B cell (primary cell): ENCODE measurements around the gene C2orf92. TPM values are rescaled to one million over a fixed set of nuclear protein-coding genes. Genes with fewer than 3 reads are reported as not detected.

Experiments used
- ATAC-seq: fragments of 200-7000 bp; cut with Tn5 transposase; one replicate; pipeline ENCODE4 v1.10.0; 2021; ENCODE audit warnings: low read depth, mild to moderate bottlenecking, moderate number of reproducible peaks, moderate library complexity
- CTCF ChIA-PET: fragments of 350-600 bp; sonication (Branson Sonifier 250); formaldehyde crosslinking; loops from one replicate; lab custom pipeline; 2021; ENCODE audit warnings: antibody characterized with exemption, inconsistent platforms; lab: Charles Lee
- POLR2A ChIA-PET: fragments of 350-600 bp; sonication (Branson Sonifier 250); formaldehyde crosslinking; loops from one replicate; lab custom pipeline; 2021; ENCODE audit warnings: antibody characterized with exemption; lab: Charles Lee
- DNase-seq: peaks from one replicate; pipeline ENCODE4 v3.0.0; 2013
- H2AFZ ChIP-seq: 2 replicates; pipeline ENCODE4 v1.6.1; 2012; ENCODE audit warnings: mild to moderate bottlenecking, low read depth, low read length; ENCODE audit not compliant: insufficient read depth, poor library complexity, severe bottlenecking
- H3K27ac ChIP-seq, 2 donors: 1 replicate in 1 of 2; 2 replicates in 1 of 2; pipeline ENCODE4 v1.5.1; 2012 to 2013; ENCODE audit warnings: low read length in 2 of 2, mild to moderate bottlenecking in 2 of 2, moderate library complexity in 1 of 2
- H3K27me3 ChIP-seq, 4 experiments: fragments of 200-600 bp in 1 of 4; sonication (generic) in 1 of 4; replicated peaks in 1 of 4; 1 replicate in 2 of 4; 2 replicates in 2 of 4; pipeline versions ENCODE4 v1.6.1 to v1.7.0; 2013 to 2016; ENCODE audit warnings: low read length in 3 of 4, mild to moderate bottlenecking in 2 of 4, mixed read lengths in 1 of 4, moderate library complexity in 1 of 4; ENCODE audit not compliant: insufficient read depth in 4 of 4, control insufficient read depth in 3 of 4; ENCODE audit errors: control extremely low read depth in 1 of 4
- H3K36me3 ChIP-seq, 2 experiments: replicated peaks in 1 of 2; 1 replicate in 1 of 2; 2 replicates in 1 of 2; pipeline versions ENCODE4 v1.6.1 to v1.7.1; 2013; ENCODE audit warnings: low read length in 1 of 2; ENCODE audit not compliant: insufficient read depth in 2 of 2, control insufficient read depth in 1 of 2; ENCODE audit errors: control extremely low read depth in 1 of 2, extremely low read depth in 1 of 2
- H3K4me1 ChIP-seq, 2 donors: fragments of 200-600 bp in 1 of 2; sonication (generic) in 1 of 2; 1 replicate in 1 of 2; 2 replicates in 1 of 2; pipeline versions ENCODE4 v1.5.1 to v1.6.1; 2013 to 2017; ENCODE audit warnings: low read length in 2 of 2; ENCODE audit not compliant: control insufficient read depth in 2 of 2, insufficient read depth in 2 of 2
- H3K4me2 ChIP-seq: replicated peaks from 2 replicates; pipeline ENCODE3; 2012; ENCODE audit warnings: mild to moderate bottlenecking, low read depth, low read length; ENCODE audit not compliant: poor library complexity, severe bottlenecking
- H3K4me3 ChIP-seq, 5 experiments: fragments of 200-600 bp in 1 of 5; sonication (generic) in 1 of 5; 1 replicate in 3 of 5; 2 replicates in 2 of 5; pipeline versions ENCODE4 v1.5.1 to v1.7.0; 2011 to 2016; ENCODE audit warnings: low read length in 4 of 5, mild to moderate bottlenecking in 4 of 5, low read depth in 2 of 5, control low read depth in 1 of 5, moderate library complexity in 1 of 5; ENCODE audit not compliant: insufficient read depth in 1 of 5; ENCODE audit errors: control extremely low read depth in 1 of 5, extremely low read depth in 1 of 5
- H3K79me2 ChIP-seq: fragments of 200-600 bp; sonication (generic); one replicate; pipeline ENCODE4 v1.6.0; 2016; ENCODE audit warnings: low read length; ENCODE audit not compliant: control insufficient read depth, insufficient read depth
- H3K9ac ChIP-seq: fragments of 200-600 bp; sonication (generic); 2 replicates; pipeline ENCODE4 v1.6.1; 2017; ENCODE audit warnings: mild to moderate bottlenecking, low read length, moderate library complexity
- H3K9me3 ChIP-seq, 3 donors: one replicate each; pipeline versions ENCODE4 v1.6.1 to v1.7.1; 2013; ENCODE audit warnings: low read length in 2 of 3; ENCODE audit not compliant: control insufficient read depth in 2 of 3, insufficient read depth in 1 of 3; ENCODE audit errors: control extremely low read depth in 1 of 3
- H4K20me1 ChIP-seq: 2 replicates; pipeline ENCODE4 v1.6.0; 2012; ENCODE audit warnings: mild to moderate bottlenecking, low read length; ENCODE audit not compliant: insufficient read depth, control insufficient read depth, poor library complexity, severe bottlenecking
- H3K27ac Mint-ChIP-seq: one replicate; pipeline ENCODE4 v1.8.0; 2021; ENCODE audit warnings: mixed read lengths
- H3K27me3 Mint-ChIP-seq: one replicate; pipeline ENCODE4 v1.8.0; 2021; ENCODE audit warnings: mixed read lengths
- H3K4me1 Mint-ChIP-seq: one replicate; pipeline ENCODE4 v1.8.0; 2021; ENCODE audit warnings: mixed read lengths
- H3K4me3 Mint-ChIP-seq: one replicate; pipeline ENCODE4 v1.8.0; 2021; ENCODE audit warnings: mixed read lengths
- H3K9me3 Mint-ChIP-seq: one replicate; pipeline ENCODE4 v1.8.0; 2022; ENCODE audit warnings: mixed read lengths; ENCODE audit not compliant: insufficient read depth
- EZH2 ChIP-seq: IDR thresholded peaks from 2 replicates; pipeline ENCODE4 v1.6.1; 2012; ENCODE audit warnings: borderline replicate concordance, low read depth, mild to moderate bottlenecking, moderate library complexity, low read length; ENCODE audit not compliant: insufficient read depth, poor library complexity, severe bottlenecking
- WGBS: methylation state at CpG from one replicate; pipeline ENCODE4 v1.1.5; 2013; ENCODE audit warnings: missing lambda C conversion rate; ENCODE audit not compliant: insufficient coverage; 5-methylcytosine and 5-hydroxymethylcytosine counted together
- intact Hi-C: fragments of 100-400 bp; cut with micrococcal nuclease; formaldehyde crosslinking; loops from one replicate; pipeline ENCODE4 v1.10.0; 2022
- polyA plus RNA-seq: library from polyadenylated mRNA; depleted of rRNA; stranded (reverse); fragments of >200 nt; gene quantifications from 2 replicates; pipeline ENCODE4 v1.2.3, GENCODE V29; 2012
- total RNA-seq, 2 donors: library from RNA; stranded (reverse); fragments of 120-200 nt in 1 of 2; gene quantifications; 1 replicate in 1 of 2; 2 replicates in 1 of 2; pipeline versions ENCODE4 v1.2.3 to v1.2.4, GENCODE V29; 2013 to 2022
- TF ChIP-seq, protein P1 (sequence below): fragments of 200-600 bp; IDR thresholded peaks from one replicate; pipeline ENCODE4 v1.8.0; 2022; ENCODE audit warnings: antibody characterized with exemption, mild to moderate bottlenecking

Gene C2orf92
- total and polyA plus RNA-seq, 2 donors (not counting 1 experiment from before 2014, with no cell fraction given), result 15.3 to 18.9 TPM

DNA sequence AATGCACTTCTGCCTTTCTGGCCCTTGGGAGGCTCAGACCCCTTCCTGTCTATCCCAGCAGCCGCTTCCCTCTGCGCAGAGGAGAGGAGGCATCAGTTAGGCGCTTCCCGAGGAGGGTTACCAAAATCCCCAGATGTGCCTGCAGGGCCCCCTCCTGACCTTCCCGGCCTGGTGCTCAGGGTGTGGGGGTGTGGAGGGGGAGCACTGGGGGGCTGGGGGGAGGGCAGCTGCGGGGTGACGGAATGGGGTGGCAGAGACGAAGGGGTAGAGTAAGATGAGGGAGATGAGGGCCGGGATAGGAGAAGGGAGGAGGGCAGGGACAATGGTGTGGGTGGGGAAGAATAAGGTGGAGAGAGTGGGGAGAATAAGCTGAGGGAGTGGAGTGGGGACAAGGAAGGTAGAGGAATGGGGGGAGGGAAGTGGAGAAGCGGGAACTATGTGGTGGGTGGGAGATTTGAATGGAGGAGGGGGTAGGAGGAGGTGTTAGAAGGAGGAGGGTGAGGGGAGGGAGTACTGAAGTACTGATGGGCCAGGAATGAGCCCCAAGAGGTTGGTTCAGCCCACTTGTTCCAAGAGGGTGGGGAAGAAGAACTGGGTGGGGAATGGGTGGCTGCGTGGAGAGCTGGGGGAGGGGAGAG, 37.3 kb downstream of the C2orf92 start:
- WGBS, result 95% methylated on average over 5 of the region's 11 CpGs

More for the DNA sequence above, 37.3 kb downstream of the C2orf92 start:
- H3K9me3 Mint-ChIP-seq, result no peaks in the 10 kb centered on the region
- ATAC-seq, result no peak
- no peak overlapping the region for H3K4me3 Mint-ChIP-seq
- peaks cover 3% of the 10 kb centered on the region for H3K4me1 Mint-ChIP-seq
- TF ChIP-seq, protein P1, sequence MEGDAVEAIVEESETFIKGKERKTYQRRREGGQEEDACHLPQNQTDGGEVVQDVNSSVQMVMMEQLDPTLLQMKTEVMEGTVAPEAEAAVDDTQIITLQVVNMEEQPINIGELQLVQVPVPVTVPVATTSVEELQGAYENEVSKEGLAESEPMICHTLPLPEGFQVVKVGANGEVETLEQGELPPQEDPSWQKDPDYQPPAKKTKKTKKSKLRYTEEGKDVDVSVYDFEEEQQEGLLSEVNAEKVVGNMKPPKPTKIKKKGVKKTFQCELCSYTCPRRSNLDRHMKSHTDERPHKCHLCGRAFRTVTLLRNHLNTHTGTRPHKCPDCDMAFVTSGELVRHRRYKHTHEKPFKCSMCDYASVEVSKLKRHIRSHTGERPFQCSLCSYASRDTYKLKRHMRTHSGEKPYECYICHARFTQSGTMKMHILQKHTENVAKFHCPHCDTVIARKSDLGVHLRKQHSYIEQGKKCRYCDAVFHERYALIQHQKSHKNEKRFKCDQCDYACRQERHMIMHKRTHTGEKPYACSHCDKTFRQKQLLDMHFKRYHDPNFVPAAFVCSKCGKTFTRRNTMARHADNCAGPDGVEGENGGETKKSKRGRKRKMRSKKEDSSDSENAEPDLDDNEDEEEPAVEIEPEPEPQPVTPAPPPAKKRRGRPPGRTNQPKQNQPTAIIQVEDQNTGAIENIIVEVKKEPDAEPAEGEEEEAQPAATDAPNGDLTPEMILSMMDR, result no peak
- TF ChIP-seq EZH2, result no peak
- no peak overlapping the region for H3K4me3 ChIP-seq
- H4K20me1 ChIP-seq, result no peaks in the 10 kb centered on the region
- H3K4me2 ChIP-seq, result no peak overlapping the region
- POLR2A ChIA-PET, result no interaction called here
- no peak overlapping the region for H3K27ac Mint-ChIP-seq
- H3K9ac ChIP-seq, result no peak overlapping the region
- peaks cover 0 to 5% of the 10 kb centered on the region in 2 donors for H3K4me1 ChIP-seq
- intact Hi-C loops, result no loop called here
- peaks cover 0 to 6% (median 0%) of the 10 kb centered on the region in 4 experiments for H3K27me3 ChIP-seq
- H3K36me3 ChIP-seq, result no peaks in the 10 kb centered on the region
- no peaks in the 10 kb centered on the region for H3K9me3 ChIP-seq
- no peak for DNase-seq
- H3K79me2 ChIP-seq, result no peaks in the 10 kb centered on the region
- no peak overlapping the region for H2AFZ ChIP-seq
- no peak overlapping the region for H3K27ac ChIP-seq
- H3K27me3 Mint-ChIP-seq, result peaks cover 8% of the 10 kb centered on the region
- CTCF ChIA-PET, result interaction anchor here (1.0 to 7.6 kb wide), 3 partner anchors 8 to 42 kb away, joined by 3 to 55 read pairs (median 7); no protein-coding TSS in a partner anchor
